GM15510 (cell line): Measurements from ENCODE around the gene CAMK2G.

Experiments
- POLR2A ChIP-seq: IDR thresholded peaks from 3 replicates; pipeline ENCODE4 v1.6.1; 2011; ENCODE audit warnings: borderline replicate concordance; ENCODE audit not compliant: insufficient read length; ENCODE audit errors: extremely low read depth

Gene CAMK2G

GRCh38 chr10:73862011-73862410 lies 12.3 kb downstream of the CAMK2G start:
- no peak for TF ChIP-seq POLR2A

GRCh38 chr10:73859784-73860491 lies 14.4 kb downstream of the CAMK2G start:
- no peak for TF ChIP-seq POLR2A

- no peak for TF ChIP-seq POLR2A
Observed at GRCh38 chr10:73859428-73859783, 14.9 kb downstream of the CAMK2G start.

- no peak for TF ChIP-seq POLR2A
Observed at GRCh38 chr10:73858750-73859427, 15.5 kb downstream of the CAMK2G start.

GRCh38 chr10:73858013-73858708 lies 16.2 kb downstream of the CAMK2G start:
- TF ChIP-seq POLR2A, result no peak

- no peak for TF ChIP-seq POLR2A
Observed at GRCh38 chr10:73857446-73857845, 16.9 kb downstream of the CAMK2G start.

GRCh38 chr10:73856261-73856660 lies 18.1 kb downstream of the CAMK2G start:
- no peak for TF ChIP-seq POLR2A

- TF ChIP-seq POLR2A, result no peak
Observed at GRCh38 chr10:73855413-73855812, 18.9 kb downstream of the CAMK2G start.

GRCh38 chr10:73854310-73854709 lies 20.0 kb downstream of the CAMK2G start:
- no peak for TF ChIP-seq POLR2A

- no peak for TF ChIP-seq POLR2A
Observed at GRCh38 chr10:73853196-73853595, 21.2 kb downstream of the CAMK2G start.

- TF ChIP-seq POLR2A, result no peak
Observed at GRCh38 chr10:73850863-73851461, 23.4 kb downstream of the CAMK2G start.

GRCh38 chr10:73850211-73850610 lies 24.1 kb downstream of the CAMK2G start:
- TF ChIP-seq POLR2A, result no peak

- TF ChIP-seq POLR2A, result no peak
Observed at GRCh38 chr10:73848821-73849489, 25.4 kb downstream of the CAMK2G start.

- TF ChIP-seq POLR2A, result no peak
Observed at GRCh38 chr10:73847031-73847430, 27.3 kb downstream of the CAMK2G start.

GRCh38 chr10:73843261-73843660 lies 31.1 kb downstream of the CAMK2G start:
- TF ChIP-seq POLR2A, result no peak
